Endothelial cell (in vitro differentiated cells): ENCODE measurements around the gene HENMT1. TPM values are rescaled to one million over a fixed set of nuclear protein-coding genes. Genes with fewer than 3 reads are reported as not detected.

ENCODE experiments used
- DNase-seq: peaks from one replicate; pipeline ENCODE4 v3.0.0; 2021; ENCODE audit warnings: low spot score
- H3K27ac Mint-ChIP-seq: one replicate; pipeline ENCODE4 v1.8.0; 2021; ENCODE audit warnings: mixed read lengths, inconsistent platforms; ENCODE audit not compliant: unreplicated experiment
- H3K27me3 Mint-ChIP-seq: one replicate; pipeline ENCODE4 v1.8.0; 2021; ENCODE audit warnings: mild to moderate bottlenecking, moderate library complexity, mixed read lengths, inconsistent platforms; ENCODE audit not compliant: unreplicated experiment
- H3K36me3 Mint-ChIP-seq: one replicate; pipeline ENCODE4 v1.8.0; 2021; ENCODE audit warnings: mild to moderate bottlenecking, low read depth, mixed read lengths, inconsistent platforms; ENCODE audit not compliant: unreplicated experiment
- H3K4me1 Mint-ChIP-seq: one replicate; pipeline ENCODE4 v1.8.0; 2021; ENCODE audit warnings: mild to moderate bottlenecking, mixed read lengths, inconsistent platforms; ENCODE audit not compliant: unreplicated experiment
- H3K4me3 Mint-ChIP-seq: one replicate; pipeline ENCODE4 v1.8.0; 2021; ENCODE audit warnings: mild to moderate bottlenecking, mixed read lengths, inconsistent platforms; ENCODE audit not compliant: unreplicated experiment
- H3K9me3 Mint-ChIP-seq: one replicate; pipeline ENCODE4 v1.8.0; 2021; ENCODE audit warnings: mixed read lengths, inconsistent platforms; ENCODE audit not compliant: unreplicated experiment
- CTCF ChIP-seq: fragments of 200-600 bp; sonication (generic); IDR thresholded peaks from one replicate; pipeline ENCODE4 v1.5.0; 2021; ENCODE audit warnings: antibody characterized with exemption; ENCODE audit not compliant: unreplicated experiment
- total RNA-seq: library from RNA; stranded (reverse); fragmentation: NEBNext Ultra II Directional; extraction: Animal tissue kit (Norgen Biotek cat#: 25700); gene quantifications from one replicate; pipeline ENCODE4 v1.2.1, GENCODE V29; 2021; ENCODE audit not compliant: unreplicated experiment

Gene HENMT1
- total RNA-seq, 1 donor from 2014 or later = 10.5 TPM

GRCh38 chr1:108646648-108647269 is 14.1 kb downstream of the HENMT1 start:
- peak overlapping the region; percentile 68 for H3K27ac Mint-ChIP-seq
- DNase-seq = no peak
- no peaks in the 10 kb centered on the region for H3K9me3 Mint-ChIP-seq
- H3K27me3 Mint-ChIP-seq = peaks cover 4% of the 10 kb centered on the region
- no peak overlapping the region for H3K4me3 Mint-ChIP-seq
- peaks cover 23% of the 10 kb centered on the region for H3K4me1 Mint-ChIP-seq
- no peak for TF ChIP-seq CTCF
- H3K36me3 Mint-ChIP-seq = peaks cover 15% of the 10 kb centered on the region

DNA sequence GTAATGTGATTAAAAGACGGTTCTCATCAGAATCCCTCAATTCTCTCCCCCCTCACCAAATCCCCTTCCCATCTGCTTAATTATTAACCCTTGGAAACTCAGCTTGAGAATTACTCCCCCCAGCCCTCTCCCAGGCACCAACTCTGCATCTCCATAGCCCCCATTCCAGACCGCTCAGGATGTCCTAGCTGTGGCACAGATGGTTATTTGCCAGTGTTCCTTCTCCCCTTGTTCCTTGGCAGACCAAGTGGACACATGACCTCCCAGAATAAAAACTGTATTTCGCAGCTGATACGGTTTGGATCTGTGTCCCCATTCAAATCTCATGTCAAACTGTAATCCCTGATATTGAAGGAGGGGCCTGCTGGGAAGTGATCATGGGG is 14.6 kb downstream of the HENMT1 start:
- no peak for TF ChIP-seq CTCF
- no peak for DNase-seq
- Mint-ChIP-seq H3K9me3 (no peaks in the 10 kb centered on the region), H3K27me3 (peaks cover 4% of the 10 kb centered on the region), H3K36me3 (peaks cover 15% of the 10 kb centered on the region), H3K27ac (peak overlapping the region; percentile 68), H3K4me1 (peaks cover 23% of the 10 kb centered on the region), H3K4me3 (no peak overlapping the region)

DNA sequence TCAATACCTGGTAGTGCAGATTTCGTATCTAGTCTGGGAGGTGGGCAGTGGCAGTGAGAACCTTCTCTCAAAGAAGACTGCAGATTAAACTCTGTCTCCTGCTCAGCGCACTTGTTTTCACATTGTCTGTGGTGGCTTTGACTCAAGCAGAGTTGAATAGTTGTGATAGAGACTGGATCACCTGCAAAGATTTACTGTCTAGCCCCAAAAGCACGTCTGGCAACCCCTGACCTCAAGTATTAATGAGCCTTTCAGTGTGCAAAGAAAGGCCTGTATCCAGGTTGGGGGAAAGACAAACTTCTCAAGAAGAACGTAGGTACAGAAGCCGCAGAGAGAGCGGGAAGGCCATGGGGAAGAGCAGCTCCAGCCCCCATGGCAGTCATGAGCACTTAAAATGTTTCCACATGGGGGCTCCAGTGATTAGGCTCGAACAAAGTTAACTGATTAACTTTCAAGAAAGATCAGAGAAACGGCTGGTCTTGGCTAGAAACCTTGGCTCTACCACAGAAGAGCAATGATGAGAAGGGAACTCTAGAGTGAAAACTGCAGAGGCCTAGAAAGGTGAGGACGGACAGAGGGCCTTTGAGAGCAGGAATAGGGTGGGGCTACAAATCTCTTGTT is 15.2 kb downstream of the HENMT1 start:
- Mint-ChIP-seq H3K27me3 (peaks cover 4% of the 10 kb centered on the region), H3K36me3 (peaks cover 15% of the 10 kb centered on the region), H3K4me3 (no peak overlapping the region), H3K27ac (no peak overlapping the region), H3K9me3 (no peaks in the 10 kb centered on the region), H3K4me1 (peaks cover 23% of the 10 kb centered on the region)
- DNase-seq = no peak
- TF ChIP-seq CTCF = no peak

DNA sequence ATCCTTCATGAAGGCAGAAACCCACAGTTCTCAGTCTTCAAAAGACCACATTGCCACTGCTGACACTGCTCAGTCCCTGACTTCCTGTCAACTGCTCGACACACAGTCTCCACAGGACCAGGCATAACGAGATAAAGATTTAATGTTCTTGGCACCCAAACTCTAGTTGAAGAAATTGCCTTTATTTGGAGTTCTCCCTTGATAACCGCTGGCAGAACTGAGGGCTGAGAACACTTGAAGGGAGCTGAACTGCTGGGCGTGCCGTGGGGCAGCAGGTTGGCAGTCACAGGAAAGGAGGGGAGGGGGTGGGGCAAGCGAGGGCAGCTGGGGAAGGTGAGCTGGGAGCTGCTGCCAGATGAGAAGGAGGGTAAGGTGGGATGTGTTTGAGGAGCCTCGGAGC is 15.9 kb downstream of the HENMT1 start:
- H3K36me3 Mint-ChIP-seq = peaks cover 16% of the 10 kb centered on the region

More for the DNA sequence above, 15.9 kb downstream of the HENMT1 start:
- Mint-ChIP-seq H3K4me3 (no peak overlapping the region), H3K9me3 (no peaks in the 10 kb centered on the region), H3K27me3 (peaks cover 5% of the 10 kb centered on the region), H3K27ac (no peak overlapping the region), H3K4me1 (peaks cover 23% of the 10 kb centered on the region)
- TF ChIP-seq CTCF = no peak
- DNase-seq = no peak
